Activated CD4-positive, alpha-beta T cell treated with anti-CD3 and anti-CD28 coated beads for 36 hours (primary cell): ENCODE results near the gene EMC9. TPM values are rescaled to one million over a fixed set of nuclear protein-coding genes. Genes with fewer than 3 reads are reported as not detected.
A peak's percentile ranks its signal among the peaks of the same experiment; 100 is the strongest.

ENCODE experiments used
- ATAC-seq: fragments of 200-7000 bp; cut with Tn5 transposase; one replicate; pipeline ENCODE4 v1.10.0; 2021; ENCODE audit warnings: mild to moderate bottlenecking, moderate library complexity
- CTCF ChIA-PET: fragments of 350-600 bp; sonication (Branson Sonifier 250); formaldehyde crosslinking; loops from one replicate; lab custom pipeline; 2021; ENCODE audit warnings: antibody characterized with exemption; lab: Charles Lee
- POLR2A ChIA-PET: fragments of 350-600 bp; sonication (Branson Sonifier 250); formaldehyde crosslinking; loops from one replicate; lab custom pipeline; 2021; ENCODE audit warnings: antibody characterized with exemption, inconsistent platforms; lab: Charles Lee
- DNase-seq: peaks from one replicate; pipeline ENCODE4 v3.0.0-alpha.2; 2020
- H3K27ac Mint-ChIP-seq: one replicate; pipeline ENCODE4 v1.8.0; 2021; ENCODE audit warnings: mixed read lengths
- H3K27me3 Mint-ChIP-seq: one replicate; pipeline ENCODE4 v1.8.0; 2021; ENCODE audit warnings: mixed read lengths
- H3K36me3 Mint-ChIP-seq: one replicate; pipeline ENCODE4 v1.8.0; 2021; ENCODE audit warnings: low read depth, mixed read lengths
- H3K4me1 Mint-ChIP-seq: one replicate; pipeline ENCODE4 v1.8.0; 2021; ENCODE audit warnings: mixed read lengths
- H3K4me3 Mint-ChIP-seq: one replicate; pipeline ENCODE4 v1.8.0; 2021; ENCODE audit warnings: mild to moderate bottlenecking, moderate library complexity, mixed read lengths
- H3K9me3 Mint-ChIP-seq: one replicate; pipeline ENCODE4 v1.8.0; 2021; ENCODE audit warnings: low read depth, mixed read lengths
- intact Hi-C, 2 experiments: fragments of 100-400 bp; cut with DNase I in 1 of 2; cut with micrococcal nuclease in 1 of 2; formaldehyde crosslinking; loops; one replicate each; pipeline versions ENCODE4 v1.14.2 to v1.15.1; 2022 to 2024; cut with DNase I, micrococcal nuclease
- total RNA-seq, 2 experiments: library from RNA; stranded (reverse); gene quantifications; one replicate each; pipeline ENCODE4 v1.2.3, GENCODE V29; 2021

Gene EMC9
- total RNA-seq, 2 experiments from 2014 or later: 36.9 to 46.7 TPM

GRCh38 chr14:24149302-24149969, 8.0 kb upstream of the EMC9 start:
- CTCF ChIA-PET: interaction anchor here (1.0 to 2.7 kb wide), 4 partner anchors 11 to 41 kb away, joined by 4 to 21 read pairs (median 7); partner anchors contain the start of genes DCAF11, IRF9 and NRL
- Mint-ChIP-seq H3K27ac (no peak overlapping the region), H3K4me1 (peaks cover 38% of the 10 kb centered on the region), H3K27me3 (no peaks in the 10 kb centered on the region), H3K36me3 (peaks cover 58% of the 10 kb centered on the region), H3K4me3 (peak overlapping the region; percentile 94), H3K9me3 (no peaks in the 10 kb centered on the region)
- DNase-seq (no peak), ATAC-seq (no peak)
- intact Hi-C loops: loop anchor here (5.0 to 10.0 kb wide), 4 partner anchors 148 to 1115 kb away; partner anchors contain the start of genes ACIN1 (in 1 of the 2), C14orf119 (in 1 of the 2), DHRS1 (in 1 of the 2) and NGDN (in 1 of the 2)
- POLR2A ChIA-PET: no interaction called here

GRCh38 chr14:24147761-24148428, 6.5 kb upstream of the EMC9 start:
- Mint-ChIP-seq H3K4me3 (peak overlapping the region; percentile 94), H3K27me3 (no peaks in the 10 kb centered on the region), H3K36me3 (peaks cover 69% of the 10 kb centered on the region), H3K9me3 (no peaks in the 10 kb centered on the region), H3K27ac (peak overlapping the region; percentile 78), H3K4me1 (peaks cover 53% of the 10 kb centered on the region)
- ChIA-PET POLR2A (interaction anchor here (1.7 to 4.1 kb wide), 4 partner anchors 13 to 95 kb away, joined by 6 to 36 read pairs (median 14); partner anchors contain the start of genes DCAF11, IRF9, NRL and PCK2), CTCF (interaction anchor here (0.6 to 3.6 kb wide), 12 partner anchors 8 to 516 kb away, joined by 3 to 43 read pairs (median 5); partner anchors contain the start of genes CIDEB, DCAF11, IRF9 and NRL)
- ATAC-seq (no peak), DNase-seq (peak; percentile 29)
- intact Hi-C loops: loop anchor here (1.0 to 10.0 kb wide), 17 partner anchors 12 to 1113 kb away; partner anchors contain the start of genes CHMP4A (in 2 of the 2), IPO4 (in 2 of the 2), IRF9 (in 2 of the 2) and ACIN1 (in 1 of the 2)

GRCh38 chr14:24146978-24147760, 5.8 kb upstream of the EMC9 start, which contains the start of gene RNF31:
Gene RNF31 (plus strand): TSS chr14:24147498. CDS start chr14:24147699, 201 bp downstream.
- intact Hi-C loops: loop anchor here (1.0 to 10.0 kb wide), 18 partner anchors 11 to 1112 kb away; partner anchors contain the start of genes CHMP4A (in 2 of the 2), DCAF11 (in 2 of the 2), IPO4 (in 2 of the 2) and IRF9 (in 2 of the 2)
- H3K27me3 Mint-ChIP-seq: no peaks in the 10 kb centered on the region
- H3K9me3 Mint-ChIP-seq: no peaks in the 10 kb centered on the region
- ATAC-seq (peak; percentile 89), DNase-seq (peak; percentile 99)
- peak within 1 kb of the TSS; percentile 97 for H3K27ac Mint-ChIP-seq
- ChIA-PET POLR2A (interaction anchor here (0.5 to 4.1 kb wide), 12 partner anchors 9 to 858 kb away, joined by 3 to 36 read pairs (median 5); partner anchors contain the start of genes DCAF11, IRF9, NRL and PABPN1), CTCF (interaction anchor here (0.6 to 3.6 kb wide), 19 partner anchors 9 to 193 kb away, joined by 3 to 43 read pairs (median 4); partner anchors contain the start of genes CIDEB, DCAF11, IPO4 and IRF9)
- peak within 1 kb of the TSS; percentile 94 for H3K4me3 Mint-ChIP-seq
- peaks cover 57% of the 10 kb centered on the region for H3K4me1 Mint-ChIP-seq
- H3K36me3 Mint-ChIP-seq: peaks cover 73% of the 10 kb centered on the region

- peak; percentile 74 for ATAC-seq
- CTCF ChIA-PET: interaction anchor here (0.6 to 3.6 kb wide), 19 partner anchors 9 to 1089 kb away, joined by 3 to 43 read pairs (median 4); partner anchors contain the start of genes CIDEB, DCAF11, IPO4 and IRF9
These were observed 5.1 kb upstream of the EMC9 start, which contains the start of gene PSME2 for GRCh38 chr14:24146453-24146977. Gene PSME2 (minus strand): TSS chr14:24146610. CDS start chr14:24146581, 29 bp downstream.

GRCh38 chr14:24145690-24146452, 4.5 kb upstream of the EMC9 start:
- H3K9me3 Mint-ChIP-seq: no peaks in the 10 kb centered on the region
- ChIA-PET CTCF (interaction anchor here (0.6 to 3.6 kb wide), 13 partner anchors 8 to 1088 kb away, joined by 3 to 43 read pairs (median 3); partner anchors contain the start of genes DCAF11, IPO4, IRF9 and NRL), POLR2A (interaction anchor here (1.0 to 4.1 kb wide), 7 partner anchors 9 to 825 kb away, joined by 3 to 36 read pairs (median 6); partner anchors contain the start of genes DCAF11, IRF9, NRL and PABPN1)
- intact Hi-C loops: loop anchor here (1.0 to 10.0 kb wide), 11 partner anchors 10 to 1111 kb away; partner anchors contain the start of genes ACIN1 (in 1 of the 2), C14orf119 (in 1 of the 2), CHMP4A (in 1 of the 2) and DCAF11 (in 1 of the 2)
- H3K4me3 Mint-ChIP-seq: peak overlapping the region; percentile 94
- H3K4me1 Mint-ChIP-seq: peaks cover 61% of the 10 kb centered on the region
- H3K27me3 Mint-ChIP-seq: no peaks in the 10 kb centered on the region
- ATAC-seq (no peak), DNase-seq (no peak)
- peak overlapping the region; percentile 97 for H3K27ac Mint-ChIP-seq
- H3K36me3 Mint-ChIP-seq: peaks cover 69% of the 10 kb centered on the region

More at GRCh38 chr14:24146453-24146977, 5.1 kb upstream of the EMC9 start, which contains the start of gene PSME2:
- Mint-ChIP-seq H3K9me3 (no peaks in the 10 kb centered on the region), H3K27me3 (no peaks in the 10 kb centered on the region), H3K4me3 (peak within 1 kb of the TSS; percentile 94), H3K4me1 (peaks cover 61% of the 10 kb centered on the region), H3K27ac (peak within 1 kb of the TSS; percentile 97), H3K36me3 (peaks cover 74% of the 10 kb centered on the region)
- intact Hi-C loops: loop anchor here (1.0 to 10.0 kb wide), 11 partner anchors 10 to 1112 kb away; partner anchors contain the start of genes ACIN1 (in 1 of the 2), C14orf119 (in 1 of the 2), CHMP4A (in 1 of the 2) and DCAF11 (in 1 of the 2)
- POLR2A ChIA-PET: interaction anchor here (0.5 to 4.1 kb wide), 12 partner anchors 8 to 857 kb away, joined by 3 to 36 read pairs (median 5); partner anchors contain the start of genes DCAF11, IRF9, NRL and PABPN1
- peak; percentile 95 for DNase-seq

- H3K4me1 Mint-ChIP-seq: peaks cover 56% of the 10 kb centered on the region
- peak overlapping the region; percentile 97 for H3K27ac Mint-ChIP-seq
- DNase-seq (no peak), ATAC-seq (no peak)
- H3K9me3 Mint-ChIP-seq: no peaks in the 10 kb centered on the region
- CTCF ChIA-PET: interaction anchor here (0.7 to 3.6 kb wide), 7 partner anchors 10 to 131 kb away, joined by 3 to 43 read pairs (median 11); partner anchors contain the start of genes DCAF11, IRF9, NRL and PSME1
- no peaks in the 10 kb centered on the region for H3K27me3 Mint-ChIP-seq
- intact Hi-C loops: loop anchor here (5.0 to 10.0 kb wide), 4 partner anchors 152 to 1110 kb away; partner anchors contain the start of genes ACIN1 (in 1 of the 2), C14orf119 (in 1 of the 2), DHRS1 (in 1 of the 2) and NGDN (in 1 of the 2)
- POLR2A ChIA-PET: interaction anchor here (2.5 to 4.1 kb wide), 2 partner anchors 9 to 16 kb away, joined by 24 to 36 read pairs; partner anchors contain the start of genes IRF9 and PSME1
- peak overlapping the region; percentile 94 for H3K4me3 Mint-ChIP-seq
- peaks cover 69% of the 10 kb centered on the region for H3K36me3 Mint-ChIP-seq
These were observed 3.8 kb upstream of the EMC9 start for GRCh38 chr14:24145219-24145618.

- intact Hi-C loops: loop anchor here in 1 of 2 experiments (10.0 kb wide), 3 partner anchors 680 to 1110 kb away; partner anchors contain the start of genes ACIN1, C14orf119, NGDN and PSMB5
These were observed 3.1 kb upstream of the EMC9 start for GRCh38 chr14:24144451-24144850.

GRCh38 chr14:24143511-24143910, 2.1 kb upstream of the EMC9 start:
- Mint-ChIP-seq H3K4me1 (peaks cover 57% of the 10 kb centered on the region), H3K27ac (peak overlapping the region; percentile 19), H3K27me3 (no peaks in the 10 kb centered on the region), H3K4me3 (no peak overlapping the region), H3K36me3 (peaks cover 74% of the 10 kb centered on the region), H3K9me3 (no peaks in the 10 kb centered on the region)
- CTCF ChIA-PET: interaction anchor here (0.7 to 2.6 kb wide), 4 partner anchors 17 to 164 kb away, joined by 3 to 16 read pairs (median 4); partner anchors contain the start of genes CIDEB, DCAF11, IRF9 and NRL
- ATAC-seq (no peak), DNase-seq (no peak)
- POLR2A ChIA-PET: interaction anchor here (1.3 kb wide), 2 partner anchors 17 to 29 kb away, joined by 3 read pairs; partner anchors contain the start of gene IRF9
- intact Hi-C loops: loop anchor here in 1 of 2 experiments (10.0 kb wide), 3 partner anchors 679 to 1109 kb away; partner anchors contain the start of genes ACIN1, C14orf119, NGDN and PSMB5

More at GRCh38 chr14:24144451-24144850, 3.1 kb upstream of the EMC9 start:
- Mint-ChIP-seq H3K4me1 (peaks cover 57% of the 10 kb centered on the region), H3K27ac (peak overlapping the region; percentile 97), H3K4me3 (peak overlapping the region; percentile 94), H3K27me3 (no peaks in the 10 kb centered on the region), H3K9me3 (no peaks in the 10 kb centered on the region), H3K36me3 (peaks cover 72% of the 10 kb centered on the region)
- ATAC-seq: no peak
- POLR2A ChIA-PET: interaction anchor here (1.3 to 4.1 kb wide), 3 partner anchors 16 to 30 kb away, joined by 3 to 36 read pairs (median 3); partner anchors contain the start of gene IRF9
- DNase-seq: no peak
- CTCF ChIA-PET: interaction anchor here (0.8 to 2.6 kb wide), 2 partner anchors 17 to 30 kb away, joined by 3 to 16 read pairs; partner anchors contain the start of gene IRF9
